Measurements from ENCODE around the gene GCNT2. TPM values are rescaled to one million over a fixed set of nuclear protein-coding genes. Genes with fewer than 3 reads are reported as not detected.

The GCNT2 gene
- total and polyA plus RNA-seq, 10 donors = 1.8 to 27.2 (median 11.3) TPM

DNA sequence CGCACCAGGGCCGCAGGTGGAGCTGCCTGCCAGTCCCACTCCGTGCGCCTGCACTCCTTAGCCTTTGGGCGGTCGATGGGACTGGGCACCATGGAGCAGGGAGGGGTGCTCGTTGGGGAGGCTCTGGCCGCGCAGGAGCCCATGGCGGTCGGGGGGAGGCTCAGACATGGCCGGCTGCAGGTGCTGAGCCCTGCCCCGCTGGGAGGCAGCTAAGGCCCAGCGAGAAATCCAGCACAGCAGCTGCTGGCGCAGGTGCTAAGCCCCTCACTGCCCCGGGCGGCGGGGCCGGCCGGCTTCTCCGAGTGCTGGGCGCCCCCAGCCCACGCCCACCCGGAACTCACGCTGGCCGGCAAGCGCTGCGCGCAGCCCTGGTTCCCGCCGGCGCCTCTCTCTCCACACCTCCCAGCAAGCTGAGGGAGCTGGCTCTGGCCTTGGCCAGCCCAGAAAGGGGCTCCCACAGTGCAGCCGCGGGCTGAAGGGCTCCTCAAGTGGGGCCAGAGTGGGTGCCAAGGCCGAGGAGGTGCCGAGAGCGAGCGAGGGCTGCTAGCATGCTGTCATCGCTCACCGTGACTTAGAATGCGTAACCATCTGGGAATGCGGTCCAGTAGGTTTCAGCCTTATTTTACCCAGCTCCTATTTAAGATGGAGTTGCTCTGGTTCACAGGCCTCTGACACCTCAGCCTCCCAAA lies 96.0 kb downstream of the GCNT2 start:
- no peak overlapping the region for H3K27ac ChIP-seq
- 96 to 100% (median 97%) methylated on average over 31 to 42 of the region's 42 CpGs for WGBS, 5 donors
- peaks cover 0 to 3% (median 0%) of the 10 kb centered on the region in 8 donors for H3K9me3 ChIP-seq
- H3K36me3 ChIP-seq = peaks cover 0 to 19% (median 8%) of the 10 kb centered on the region in 6 donors
- TF ChIP-seq, protein P1, sequence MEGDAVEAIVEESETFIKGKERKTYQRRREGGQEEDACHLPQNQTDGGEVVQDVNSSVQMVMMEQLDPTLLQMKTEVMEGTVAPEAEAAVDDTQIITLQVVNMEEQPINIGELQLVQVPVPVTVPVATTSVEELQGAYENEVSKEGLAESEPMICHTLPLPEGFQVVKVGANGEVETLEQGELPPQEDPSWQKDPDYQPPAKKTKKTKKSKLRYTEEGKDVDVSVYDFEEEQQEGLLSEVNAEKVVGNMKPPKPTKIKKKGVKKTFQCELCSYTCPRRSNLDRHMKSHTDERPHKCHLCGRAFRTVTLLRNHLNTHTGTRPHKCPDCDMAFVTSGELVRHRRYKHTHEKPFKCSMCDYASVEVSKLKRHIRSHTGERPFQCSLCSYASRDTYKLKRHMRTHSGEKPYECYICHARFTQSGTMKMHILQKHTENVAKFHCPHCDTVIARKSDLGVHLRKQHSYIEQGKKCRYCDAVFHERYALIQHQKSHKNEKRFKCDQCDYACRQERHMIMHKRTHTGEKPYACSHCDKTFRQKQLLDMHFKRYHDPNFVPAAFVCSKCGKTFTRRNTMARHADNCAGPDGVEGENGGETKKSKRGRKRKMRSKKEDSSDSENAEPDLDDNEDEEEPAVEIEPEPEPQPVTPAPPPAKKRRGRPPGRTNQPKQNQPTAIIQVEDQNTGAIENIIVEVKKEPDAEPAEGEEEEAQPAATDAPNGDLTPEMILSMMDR (IDR thresholded peaks at IDR 0.05 in 8 of 11, conservative IDR thresholded peaks at IDR 0.05 in 3 of 11) = no peak
- TF ChIP-seq POLR2AphosphoS5 (IDR thresholded peaks at IDR 0.05) (no peak), POLR2A (IDR thresholded peaks at IDR 0.05) (no peak)
- no peaks in the 10 kb centered on the region for H3K27me3 ChIP-seq (replicated peaks in 1 of 7)
- H3K4me3 ChIP-seq = no peak overlapping the region
- no peaks in the 10 kb centered on the region for H3K4me1 ChIP-seq
- intact Hi-C loops (cut with DNase I; ENCODE audit: low total_unique reads) = no loop called here
- no peak for DNase-seq

DNA sequence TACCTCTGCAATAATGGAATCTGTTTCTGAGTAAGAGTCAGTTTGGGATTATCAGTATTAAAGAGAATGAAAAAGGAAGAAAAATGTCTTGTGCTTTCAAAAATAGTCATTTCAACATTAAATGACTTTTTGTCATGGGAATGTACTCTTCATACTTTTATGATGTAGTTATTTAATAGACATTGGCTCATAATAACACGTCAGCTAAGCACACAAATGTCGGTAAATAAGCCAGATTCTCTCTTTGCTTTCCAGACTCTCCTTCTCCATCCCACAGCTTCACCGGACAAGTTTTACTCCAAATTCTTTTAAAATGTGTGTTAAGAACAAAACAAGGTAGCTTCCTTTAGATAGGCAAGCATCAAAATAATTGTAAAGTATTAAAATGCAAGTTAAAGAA lies 97.3 kb downstream of the GCNT2 start:
- no peak overlapping the region for H3K4me3 ChIP-seq
- TF ChIP-seq, protein P1 (IDR thresholded peaks at IDR 0.05 in 8 of 11, conservative IDR thresholded peaks at IDR 0.05 in 3 of 11) = no peak
- no peak for TF ChIP-seq POLR2AphosphoS5 (IDR thresholded peaks at IDR 0.05)
- no peak for TF ChIP-seq POLR2A (IDR thresholded peaks at IDR 0.05)
- peaks cover 0 to 7% (median 0%) of the 10 kb centered on the region in 8 donors for H3K9me3 ChIP-seq
- H3K27me3 ChIP-seq (replicated peaks in 1 of 7) = no peaks in the 10 kb centered on the region
- WGBS, 5 donors = 86 to 92% (median 90%) methylated on average over 3 of the region's 3 CpGs
- no peaks in the 10 kb centered on the region for H3K4me1 ChIP-seq
- DNase-seq = no peak
- intact Hi-C loops (cut with DNase I; ENCODE audit: low total_unique reads) = no loop called here
- no peak overlapping the region for H3K27ac ChIP-seq
- peaks cover 0 to 31% (median 9%) of the 10 kb centered on the region in 6 donors for H3K36me3 ChIP-seq

DNA sequence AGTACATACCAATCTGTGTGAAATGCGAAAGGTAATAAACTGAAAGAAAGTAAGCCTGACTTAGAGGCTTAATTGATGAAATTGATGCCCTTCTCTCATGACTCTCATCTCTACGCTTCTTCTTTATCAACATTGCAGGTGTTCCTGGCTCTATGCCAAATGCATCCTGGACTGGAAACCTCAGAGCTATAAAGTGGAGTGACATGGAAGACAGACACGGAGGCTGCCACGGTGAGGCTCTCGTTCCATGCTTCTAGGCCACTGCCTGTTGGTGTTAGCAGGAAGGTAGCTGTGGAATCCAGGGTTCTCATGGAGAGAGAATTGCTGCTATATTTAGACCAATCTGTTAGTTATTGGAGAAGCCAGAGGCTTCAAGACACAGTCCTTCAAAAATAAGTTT lies 100.1 kb downstream of the GCNT2 start:
- peaks cover 0 to 54% (median 9%) of the 10 kb centered on the region in 6 donors for H3K36me3 ChIP-seq
- H3K4me1 ChIP-seq = no peaks in the 10 kb centered on the region
- 92 to 99% (median 94%) methylated on average over 5 of the region's 5 CpGs for WGBS, 5 donors
- intact Hi-C loops (cut with DNase I; ENCODE audit: low total_unique reads) = no loop called here
- H3K27me3 ChIP-seq (replicated peaks in 1 of 7) = no peaks in the 10 kb centered on the region
- no peak for TF ChIP-seq POLR2A (IDR thresholded peaks at IDR 0.05)
- TF ChIP-seq, protein P1 (IDR thresholded peaks at IDR 0.05 in 8 of 11, conservative IDR thresholded peaks at IDR 0.05 in 3 of 11) = no peak
- no peak for TF ChIP-seq POLR2AphosphoS5 (IDR thresholded peaks at IDR 0.05)
- no peak overlapping the region for H3K4me3 ChIP-seq
- no peak overlapping the region for H3K27ac ChIP-seq
- peaks cover 0 to 7% (median 0%) of the 10 kb centered on the region in 8 donors for H3K9me3 ChIP-seq
- DNase-seq = no peak

DNA sequence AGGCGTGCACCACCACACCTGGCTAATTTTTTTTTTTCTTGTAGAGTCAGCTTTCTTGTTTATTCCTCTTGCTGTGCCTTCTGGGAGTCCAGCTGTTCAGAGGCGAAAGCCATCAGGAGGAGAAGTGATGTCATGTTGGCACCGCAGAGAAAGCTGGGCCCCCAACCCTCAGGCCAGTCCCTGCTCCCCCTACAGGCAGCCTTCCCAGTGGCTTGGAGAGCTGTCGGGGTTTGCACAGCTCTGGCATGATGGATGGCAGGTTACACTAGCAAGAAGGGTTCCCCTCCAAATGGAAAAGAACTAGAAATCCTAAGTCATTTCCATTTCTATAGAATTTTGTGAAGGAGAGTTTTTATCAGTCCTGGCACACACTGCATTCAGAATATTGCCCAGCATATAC lies 100.7 kb downstream of the GCNT2 start:
- Histone ChIP-seq H3K27ac (no peak overlapping the region), H3K27me3 (replicated peaks in 1 of 7) (no peaks in the 10 kb centered on the region), H3K4me1 (no peaks in the 10 kb centered on the region), H3K4me3 (no peak overlapping the region), H3K36me3 (peaks cover 0 to 60% (median 9%) of the 10 kb centered on the region in 6 donors), H3K9me3 (peaks cover 0 to 7% (median 0%) of the 10 kb centered on the region in 8 donors)
- 89 to 97% (median 94%) methylated on average over 4 of the region's 4 CpGs for WGBS, 5 donors
- intact Hi-C loops (cut with DNase I; ENCODE audit: low total_unique reads) = no loop called here
- no peak for DNase-seq
- TF ChIP-seq POLR2AphosphoS5 (IDR thresholded peaks at IDR 0.05) = no peak
- TF ChIP-seq, protein P1 (IDR thresholded peaks at IDR 0.05 in 8 of 11, conservative IDR thresholded peaks at IDR 0.05 in 3 of 11) = no peak
- no peak for TF ChIP-seq POLR2A (IDR thresholded peaks at IDR 0.05)

Measured in spleen (tissue), 11 donors.